HepG2 (cell line): ENCODE data around the gene SLC45A3. TPM values are rescaled to one million over a fixed set of nuclear protein-coding genes. Genes with fewer than 3 reads are reported as not detected.

ENCODE experiments used
- ATAC-seq: fragments of 200-7000 bp; cut with Tn5 transposase; 3 replicates; pipeline ENCODE4 v1.9.1; 2020; ENCODE audit warnings: mild to moderate bottlenecking, moderate library complexity
- BruUV-seq: library from RNA; stranded (reverse); fragments of 400-500 nt; replicated peaks from 2 replicates; lab custom pipeline; 2021; lab: Mats Ljungman, UMichigan
- CTCF ChIA-PET: fragments of 300-600 bp; formaldehyde crosslinking; extraction: SDS; loops from one replicate; lab custom pipeline; 2021; ENCODE audit warnings: low total read pairs, inconsistent platforms, low intra/inter-chr PET ratio; lab: Yijun Ruan, JAX
- POLR2A ChIA-PET: fragments of 350-600 bp; sonication (Branson Sonifier 250); formaldehyde crosslinking; loops from one replicate; lab custom pipeline; 2020; ENCODE audit warnings: antibody characterized with exemption, inconsistent platforms; lab: Yijun Ruan, JAX
- DNase-seq: peaks from one replicate; pipeline ENCODE4 v3.0.0-alpha.2; 2015; ENCODE audit warnings: low spot score
- FAIRE-seq: peaks from 3 replicates; lab custom pipeline; 2011; peaks lifted over from hg19 to GRCh38; lab: Jason Lieb, UNC
- H2AFZ ChIP-seq: one replicate; pipeline ENCODE4 v1.6.1; 2011; ENCODE audit warnings: low read length, inconsistent platforms
- H3K27ac ChIP-seq: fragments of 300-600 bp; 3 replicates; pipeline ENCODE4 v1.8.0; 2011; ENCODE audit warnings: mixed run types, mild to moderate bottlenecking, mixed read lengths, low read length, inconsistent platforms; ENCODE audit not compliant: insufficient read depth; ENCODE audit errors: extremely low read length
- H3K27me3 ChIP-seq, 2 experiments: fragments of 200-600 bp in 1 of 2; 2 replicates in 1 of 2; 3 replicates in 1 of 2; pipeline versions ENCODE4 v1.6.0 to v1.8.0; 2011; ENCODE audit warnings: low read length in 2 of 2, mild to moderate bottlenecking in 2 of 2, moderate library complexity in 2 of 2, inconsistent platforms in 1 of 2; ENCODE audit not compliant: insufficient read depth in 2 of 2, control insufficient read depth in 1 of 2
- H3K36me3 ChIP-seq, 2 experiments: fragments of 200-600 bp in 1 of 2; replicated peaks in 1 of 2; 2 replicates in 1 of 2; 3 replicates in 1 of 2; pipeline versions ENCODE4 v1.5.1 to v1.8.0; 2011; ENCODE audit warnings: low read length in 2 of 2, inconsistent platforms in 1 of 2; ENCODE audit not compliant: insufficient read depth in 2 of 2, control insufficient read depth in 1 of 2
- H3K4me1 ChIP-seq: 2 replicates; pipeline ENCODE4 v1.5.1; 2012; ENCODE audit warnings: low read length, inconsistent platforms; ENCODE audit not compliant: insufficient read depth
- H3K4me2 ChIP-seq: 2 replicates; pipeline ENCODE4 v1.6.0; 2011; ENCODE audit warnings: low read depth, low read length, inconsistent platforms
- H3K4me3 ChIP-seq, 3 experiments: fragments of 200-600 bp in 1 of 3; sonication (generic), shearing (Covaris generic) in 1 of 3; replicated peaks in 1 of 3; 2 replicates each; pipeline ENCODE4 v1.5.1; 2011 to 2016; ENCODE audit warnings: low read length in 3 of 3, inconsistent platforms in 2 of 3, low read depth in 2 of 3, mild to moderate bottlenecking in 2 of 3, control low read depth in 1 of 3, mixed read lengths in 1 of 3; ENCODE audit not compliant: insufficient read depth in 1 of 3
- H3K79me2 ChIP-seq: one replicate; pipeline ENCODE4 v1.6.1; 2011; ENCODE audit warnings: low read length, inconsistent platforms; ENCODE audit not compliant: insufficient read depth
- H3K9ac ChIP-seq: 2 replicates; pipeline ENCODE4 v1.6.0; 2011; ENCODE audit warnings: mild to moderate bottlenecking, low read depth, low read length, inconsistent platforms; ENCODE audit not compliant: insufficient read depth
- H3K9me3 ChIP-seq: 2 replicates; pipeline ENCODE4 v1.5.1; 2012; ENCODE audit warnings: mild to moderate bottlenecking, low read length
- H4K20me1 ChIP-seq: 2 replicates; pipeline ENCODE4 v1.6.0; 2011; ENCODE audit warnings: inconsistent platforms, mild to moderate bottlenecking, low read length, moderate library complexity; ENCODE audit not compliant: insufficient read depth
- CC2D1A ChIP-seq: sonication (generic); formaldehyde crosslinking; IDR thresholded peaks from 2 replicates; pipeline ENCODE4 v1.8.1; 2023; ENCODE audit warnings: mild to moderate bottlenecking, missing genetic modification reagents
- HDAC1 ChIP-seq: sonication (generic); formaldehyde crosslinking; IDR thresholded peaks from 2 replicates; pipeline ENCODE4 v1.5.1; 2020; ENCODE audit warnings: mild to moderate bottlenecking, missing genetic modification reagents
- RBFOX2 ChIP-seq: fragments of 200-400 bp; formaldehyde crosslinking; IDR thresholded peaks from 2 replicates; pipeline ENCODE4 v1.6.1; 2017; ENCODE audit warnings: low read depth, mild to moderate bottlenecking, low read length
- SRF ChIP-seq: IDR thresholded peaks from 2 replicates; pipeline ENCODE4 v1.6.1; 2011; ENCODE audit warnings: mild to moderate bottlenecking, low read depth, low read length, moderate library complexity
- WIZ ChIP-seq: sonication (generic); formaldehyde crosslinking; IDR thresholded peaks from 2 replicates; pipeline ENCODE4 v1.5.1; 2020; ENCODE audit warnings: mild to moderate bottlenecking, missing genetic modification reagents
- ZFP36 ChIP-seq: fragments of 150-350 bp; IDR thresholded peaks from 2 replicates; pipeline ENCODE4 v1.6.1; 2018; ENCODE audit warnings: borderline replicate concordance, low read length, low read depth; ENCODE audit not compliant: partially characterized antibody
- WGBS: methylation state at CpG from one replicate; pipeline ENCODE4 v1.1.6; 2017; ENCODE audit warnings: low lambda C conversion rate; 5-methylcytosine and 5-hydroxymethylcytosine counted together
- in situ Hi-C: cut with HindIII; loops from 2 replicates; pipeline ENCODE4 v1.10.0; 2017; ENCODE audit warnings: low pct_unique_long_range_greater_than_20kb; ENCODE audit not compliant: extremely low pct_ligation_motif_present
- intact Hi-C: fragments of 100-400 bp; cut with micrococcal nuclease; formaldehyde crosslinking; loops from one replicate; pipeline ENCODE4 v1.10.0; 2022; ENCODE audit not compliant: unreplicated experiment
- polyA plus RNA-seq, 8 experiments: library from polyadenylated mRNA; depleted of rRNA in 3 of 8; stranded (reverse) in 7 of 8; unstranded in 1 of 8; fragments of >200 nt; fragmentation: Illumina TruSeq in 4 of 8; extraction: Trizol in 4 of 8; gene quantifications; 2 replicates each; pipeline versions ENCODE4 v1.2.1 to v1.2.3, GENCODE V29; 2011 to 2016; ENCODE audit warnings: low read depth in 4 of 8, missing spikeins in 1 of 8, mixed read lengths in 1 of 8; ENCODE audit not compliant: insufficient read depth in 1 of 8
- total RNA-seq, 5 experiments: library from RNA; depleted of rRNA; stranded (reverse); fragments of >200 nt; fragmentation: Illumina TruSeq; extraction: Trizol; gene quantifications; 2 replicates each; pipeline ENCODE4 v1.2.3, GENCODE V29; 2016; ENCODE audit warnings: low read depth in 1 of 5
- TF ChIP-seq, protein P1 (sequence below): sonication (generic); IDR thresholded peaks from 2 replicates; pipeline ENCODE4 v1.6.1; 2016; ENCODE audit warnings: low read depth, borderline replicate concordance
- TF ChIP-seq, protein P2 (sequence below): conservative IDR thresholded peaks from 2 replicates; pipeline ENCODE4 v1.6.1; 2018; ENCODE audit warnings: missing genetic modification reagents

Gene SLC45A3
- total and polyA plus RNA-seq, 2 of the 13 experiments (the other 11 are each of a cell fraction or from before 2014, with no cell fraction given), result 3.4 to 4.1 TPM

- FAIRE-seq (no peak), DNase-seq (no peak), ATAC-seq (no peak)
- BruUV-seq, result no TSS peak
- Histone ChIP-seq H3K9ac (no peak overlapping the region), H3K36me3 (peaks cover 3 to 23% of the 10 kb centered on the region in 2 experiments; a peak in 3 of 5 replicates), H3K79me2 (peaks cover 65% of the 10 kb centered on the region), H3K27me3 (no peaks in the 10 kb centered on the region; a peak in 1 of 5 replicates), H3K4me1 (peaks cover 31% of the 10 kb centered on the region), H3K4me2 (no peak overlapping the region), H3K27ac (no peak overlapping the region), H2AFZ (no peak overlapping the region), H4K20me1 (peaks cover 13% of the 10 kb centered on the region), H3K9me3 (no peaks in the 10 kb centered on the region), H3K4me3 (no peak overlapping the region)
- POLR2A ChIA-PET, result no interaction called here
- CTCF ChIA-PET, result no interaction called here
- intact Hi-C loops (no loop called here), in situ Hi-C loops (no loop called here)
- WGBS, result 94% methylated on average over 8 of the region's 8 CpGs
- TF ChIP-seq ZFP36 (no peak), WIZ (CRISPR knock-in tag) (no peak), CC2D1A (CRISPR knock-in tag) (no peak), HDAC1 (CRISPR knock-in tag) (no peak), SRF (no peak), RBFOX2 (0 out of 2 replicates have a peak, but pooled peaks have one; percentile 14)
- TF ChIP-seq, protein P1, sequence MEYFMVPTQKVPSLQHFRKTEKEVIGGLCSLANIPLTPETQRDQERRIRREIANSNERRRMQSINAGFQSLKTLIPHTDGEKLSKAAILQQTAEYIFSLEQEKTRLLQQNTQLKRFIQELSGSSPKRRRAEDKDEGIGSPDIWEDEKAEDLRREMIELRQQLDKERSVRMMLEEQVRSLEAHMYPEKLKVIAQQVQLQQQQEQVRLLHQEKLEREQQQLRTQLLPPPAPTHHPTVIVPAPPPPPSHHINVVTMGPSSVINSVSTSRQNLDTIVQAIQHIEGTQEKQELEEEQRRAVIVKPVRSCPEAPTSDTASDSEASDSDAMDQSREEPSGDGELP, result no peak
- TF ChIP-seq, protein P2, sequence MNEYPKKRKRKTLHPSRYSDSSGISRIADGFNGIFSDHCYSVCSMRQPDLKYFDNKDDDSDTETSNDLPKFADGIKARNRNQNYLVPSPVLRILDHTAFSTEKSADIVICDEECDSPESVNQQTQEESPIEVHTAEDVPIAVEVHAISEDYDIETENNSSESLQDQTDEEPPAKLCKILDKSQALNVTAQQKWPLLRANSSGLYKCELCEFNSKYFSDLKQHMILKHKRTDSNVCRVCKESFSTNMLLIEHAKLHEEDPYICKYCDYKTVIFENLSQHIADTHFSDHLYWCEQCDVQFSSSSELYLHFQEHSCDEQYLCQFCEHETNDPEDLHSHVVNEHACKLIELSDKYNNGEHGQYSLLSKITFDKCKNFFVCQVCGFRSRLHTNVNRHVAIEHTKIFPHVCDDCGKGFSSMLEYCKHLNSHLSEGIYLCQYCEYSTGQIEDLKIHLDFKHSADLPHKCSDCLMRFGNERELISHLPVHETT (CRISPR knock-in tag), result no peak
These were observed 52.4 kb downstream of the SLC45A3 start for GRCh38 chr1:205627956-205628355.
